NB4 (cell line): Measurements from ENCODE around the gene ACOT7.

ENCODE experiments used
- POLR2A ChIP-seq: IDR thresholded peaks from 2 replicates; pipeline ENCODE4 v1.6.1; 2011; ENCODE audit warnings: mild to moderate bottlenecking; ENCODE audit not compliant: insufficient read length; ENCODE audit errors: extremely low read depth
- TF ChIP-seq, protein P1 (sequence below): IDR thresholded peaks from one replicate; pipeline ENCODE4 v1.5.1; 2012; ENCODE audit warnings: low read depth, low read length

DNA sequence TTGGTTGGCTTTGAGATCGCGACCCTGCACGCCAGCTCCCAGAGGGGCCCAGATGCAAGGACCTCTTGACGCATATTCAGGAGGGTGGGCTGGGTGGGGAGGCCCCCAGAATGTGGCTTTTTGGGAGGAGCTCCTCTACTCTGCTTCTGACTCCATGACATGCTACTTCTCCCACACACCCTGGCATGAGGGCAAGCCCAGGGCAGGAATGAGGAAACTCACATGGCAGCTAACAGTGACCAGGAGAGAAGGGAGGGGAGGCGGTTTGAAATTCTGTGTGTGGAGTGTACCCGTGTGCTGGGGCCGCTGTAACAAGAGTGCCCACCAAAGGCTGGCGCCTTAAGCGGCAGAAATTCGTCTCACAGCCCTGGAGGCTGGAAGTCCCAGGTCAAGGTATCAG lies 71.4 kb downstream of the ACOT7 start:
- TF ChIP-seq, protein P1, sequence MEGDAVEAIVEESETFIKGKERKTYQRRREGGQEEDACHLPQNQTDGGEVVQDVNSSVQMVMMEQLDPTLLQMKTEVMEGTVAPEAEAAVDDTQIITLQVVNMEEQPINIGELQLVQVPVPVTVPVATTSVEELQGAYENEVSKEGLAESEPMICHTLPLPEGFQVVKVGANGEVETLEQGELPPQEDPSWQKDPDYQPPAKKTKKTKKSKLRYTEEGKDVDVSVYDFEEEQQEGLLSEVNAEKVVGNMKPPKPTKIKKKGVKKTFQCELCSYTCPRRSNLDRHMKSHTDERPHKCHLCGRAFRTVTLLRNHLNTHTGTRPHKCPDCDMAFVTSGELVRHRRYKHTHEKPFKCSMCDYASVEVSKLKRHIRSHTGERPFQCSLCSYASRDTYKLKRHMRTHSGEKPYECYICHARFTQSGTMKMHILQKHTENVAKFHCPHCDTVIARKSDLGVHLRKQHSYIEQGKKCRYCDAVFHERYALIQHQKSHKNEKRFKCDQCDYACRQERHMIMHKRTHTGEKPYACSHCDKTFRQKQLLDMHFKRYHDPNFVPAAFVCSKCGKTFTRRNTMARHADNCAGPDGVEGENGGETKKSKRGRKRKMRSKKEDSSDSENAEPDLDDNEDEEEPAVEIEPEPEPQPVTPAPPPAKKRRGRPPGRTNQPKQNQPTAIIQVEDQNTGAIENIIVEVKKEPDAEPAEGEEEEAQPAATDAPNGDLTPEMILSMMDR = no peak
- no peak for TF ChIP-seq POLR2A
